ENCODE results near the gene INPP5D. TPM values are rescaled to one million over a fixed set of nuclear protein-coding genes. Genes with fewer than 3 reads are reported as not detected.

INPP5D gene
- polyA plus RNA-seq, 1 donor (not counting 4 experiments of a cell fraction or from before 2014, with no cell fraction given) = 7.5 TPM

- Histone ChIP-seq H3K27me3 (ENCODE audit: control insufficient read depth, extremely low read depth, insufficient read depth, low read length) (peaks cover 7% of the 10 kb centered on the region), H3K9me3 (ENCODE audit: control insufficient read depth, low read depth, low read length) (no peaks in the 10 kb centered on the region), H3K27ac (ENCODE audit: control insufficient read depth, insufficient read depth, low read length) (no peak overlapping the region), H3K4me3 (ENCODE audit: control insufficient read depth in 2 of 3, extremely low read depth in 1 of 3, insufficient read depth in 2 of 3, low read depth in 1 of 3, low read length in 3 of 3) (no peak overlapping the region), H2AFZ (ENCODE audit: control insufficient read depth, low read length) (no peak overlapping the region), H3K9me1 (ENCODE audit: control insufficient read depth, extremely low read depth, insufficient read depth, low read length) (no peaks in the 10 kb centered on the region), H3K4me2 (ENCODE audit: control insufficient read depth, extremely low read depth, insufficient read depth, low read depth, low read length) (no peak overlapping the region), H3K9ac (ENCODE audit: control insufficient read depth, extremely low read depth, insufficient read depth, low read length) (no peak overlapping the region), H3K79me2 (ENCODE audit: control insufficient read depth, insufficient read depth, low read length) (no peaks in the 10 kb centered on the region), H3K4me1 (ENCODE audit: control insufficient read depth, extremely low read depth, insufficient read depth, low read length) (no peaks in the 10 kb centered on the region), H3K36me3 (ENCODE audit: control insufficient read depth in 2 of 2, extremely low read depth in 1 of 2, insufficient read depth in 2 of 2, low read length in 2 of 2) (no peaks in the 10 kb centered on the region), H4K20me1 (ENCODE audit: control insufficient read depth, extremely low read depth, insufficient read depth, low read length) (no peaks in the 10 kb centered on the region)
- FAIRE-seq = no peak
- dilution Hi-C loops (cut with MboI; ENCODE audit: extremely low pct_ligation_motif_present, low sequenced_read_pairs) = loop anchor here (25.0 kb wide), 1 partner anchor 364 kb away; the partner anchor contains the start of gene SNORC
- DNase-seq (ENCODE audit: low read depth, low spot score) = no peak
- TF ChIP-seq CTCF (optimal IDR thresholded peaks at IDR 0.05 in 1 of 3, IDR thresholded peaks at IDR 0.05 in 1 of 3, conservative IDR thresholded peaks at IDR 0.05 in 1 of 3; ENCODE audit: extremely low read depth in 1 of 3, insufficient read depth in 2 of 3, low read length in 3 of 3) (no peak), EZH2 (IDR thresholded peaks at IDR 0.05; ENCODE audit: low read length) (no peak)
Measured at GRCh38 chr2:233226511-233227031, 166.4 kb downstream of the INPP5D start.

GRCh38 chr2:233227346-233227978 lies 167.3 kb downstream of the INPP5D start:
- no peak for FAIRE-seq
- dilution Hi-C loops (cut with MboI; ENCODE audit: extremely low pct_ligation_motif_present, low sequenced_read_pairs) = loop anchor here (25.0 kb wide), 1 partner anchor 365 kb away; the partner anchor contains the start of gene SNORC
- H3K27me3 ChIP-seq (ENCODE audit: control insufficient read depth, extremely low read depth, insufficient read depth, low read length) = peaks cover 7% of the 10 kb centered on the region

More at GRCh38 chr2:233227346-233227978, 167.3 kb downstream of the INPP5D start:
- no peaks in the 10 kb centered on the region for H3K9me1 ChIP-seq (ENCODE audit: control insufficient read depth, extremely low read depth, insufficient read depth, low read length)
- DNase-seq (ENCODE audit: low read depth, low spot score) = no peak
- H3K79me2 ChIP-seq (ENCODE audit: control insufficient read depth, insufficient read depth, low read length) = no peaks in the 10 kb centered on the region
- H3K4me1 ChIP-seq (ENCODE audit: control insufficient read depth, extremely low read depth, insufficient read depth, low read length) = no peaks in the 10 kb centered on the region
- H3K9me3 ChIP-seq (ENCODE audit: control insufficient read depth, low read depth, low read length) = no peaks in the 10 kb centered on the region
- no peak overlapping the region for H3K4me3 ChIP-seq (ENCODE audit: control insufficient read depth in 2 of 3, extremely low read depth in 1 of 3, insufficient read depth in 2 of 3, low read depth in 1 of 3, low read length in 3 of 3)
- no peak overlapping the region for H2AFZ ChIP-seq (ENCODE audit: control insufficient read depth, low read length)
- H3K27ac ChIP-seq (ENCODE audit: control insufficient read depth, insufficient read depth, low read length) = no peak overlapping the region
- TF ChIP-seq CTCF (optimal IDR thresholded peaks at IDR 0.05 in 1 of 3, IDR thresholded peaks at IDR 0.05 in 1 of 3, conservative IDR thresholded peaks at IDR 0.05 in 1 of 3; ENCODE audit: extremely low read depth in 1 of 3, insufficient read depth in 2 of 3, low read length in 3 of 3) (no peak), EZH2 (IDR thresholded peaks at IDR 0.05; ENCODE audit: low read length) (no peak)
- H3K36me3 ChIP-seq (ENCODE audit: control insufficient read depth in 2 of 2, extremely low read depth in 1 of 2, insufficient read depth in 2 of 2, low read length in 2 of 2) = no peaks in the 10 kb centered on the region
- H4K20me1 ChIP-seq (ENCODE audit: control insufficient read depth, extremely low read depth, insufficient read depth, low read length) = no peaks in the 10 kb centered on the region
- H3K4me2 ChIP-seq (ENCODE audit: control insufficient read depth, extremely low read depth, insufficient read depth, low read depth, low read length) = no peak overlapping the region
- no peak overlapping the region for H3K9ac ChIP-seq (ENCODE audit: control insufficient read depth, extremely low read depth, insufficient read depth, low read length)
